Thoracic aorta (tissue), 2 donors: ENCODE data around the gene FRYL. TPM values are rescaled to one million over a fixed set of nuclear protein-coding genes. Genes with fewer than 3 reads are reported as not detected.
"Not testable (repeated sequence)": the region's sequence is repeated elsewhere in the genome, so short reads cannot be mapped to it uniquely, and the experiment has no call there.

Experiments
- ATAC-seq: fragments of 150-250 bp; one replicate; pipeline ENCODE4 v1.8.0; 2017; ENCODE audit warnings: low read depth; ENCODE audit not compliant: insufficient number of reproducible peaks, low FRiP score
- DNase-seq: peaks from one replicate; pipeline ENCODE4 v3.0.0-alpha.2; 2020; ENCODE audit warnings: low spot score
- H3K27ac ChIP-seq, 2 donors: fragments of 200-600 bp; sonication (generic); 1 replicate in 1 of 2; 2 replicates in 1 of 2; pipeline ENCODE4 v1.5.1; 2016; ENCODE audit warnings: mild to moderate bottlenecking in 2 of 2, moderate library complexity in 2 of 2
- H3K27me3 ChIP-seq: fragments of 200-600 bp; sonication (generic); replicated peaks from 2 replicates; pipeline ENCODE4 v1.6.0; 2016; ENCODE audit warnings: mild to moderate bottlenecking; ENCODE audit not compliant: insufficient read depth
- H3K36me3 ChIP-seq: fragments of 200-600 bp; sonication (generic); one replicate; pipeline ENCODE4 v1.5.1; 2016
- H3K4me1 ChIP-seq, 2 donors: fragments of 200-600 bp; sonication (generic); 1 replicate in 1 of 2; 2 replicates in 1 of 2; pipeline versions ENCODE4 v1.5.1 to v1.6.0; 2016; ENCODE audit warnings: low read depth in 2 of 2, mild to moderate bottlenecking in 1 of 2; ENCODE audit not compliant: control insufficient read depth in 1 of 2
- H3K4me3 ChIP-seq: fragments of 200-600 bp; sonication (generic); 2 replicates; pipeline ENCODE4 v1.5.1; 2016; ENCODE audit warnings: mild to moderate bottlenecking
- H3K9me3 ChIP-seq: fragments of 200-600 bp; sonication (generic); 2 replicates; pipeline ENCODE4 v1.5.1; 2016
- total RNA-seq, 2 donors: library from RNA; depleted of rRNA; stranded (reverse); fragments of >200 nt; gene quantifications; one replicate each; pipeline versions ENCODE4 v1.1.0 to v1.2.3, GENCODE V29; 2016
- TF ChIP-seq, protein P1 (sequence below): fragments of 200-600 bp; sonication (generic); IDR thresholded peaks from one replicate; pipeline ENCODE4 v1.5.1; 2019; ENCODE audit warnings: antibody characterized with exemption

FRYL gene
- total RNA-seq, 2 donors from 2014 or later: 108 to 155 TPM

DNA sequence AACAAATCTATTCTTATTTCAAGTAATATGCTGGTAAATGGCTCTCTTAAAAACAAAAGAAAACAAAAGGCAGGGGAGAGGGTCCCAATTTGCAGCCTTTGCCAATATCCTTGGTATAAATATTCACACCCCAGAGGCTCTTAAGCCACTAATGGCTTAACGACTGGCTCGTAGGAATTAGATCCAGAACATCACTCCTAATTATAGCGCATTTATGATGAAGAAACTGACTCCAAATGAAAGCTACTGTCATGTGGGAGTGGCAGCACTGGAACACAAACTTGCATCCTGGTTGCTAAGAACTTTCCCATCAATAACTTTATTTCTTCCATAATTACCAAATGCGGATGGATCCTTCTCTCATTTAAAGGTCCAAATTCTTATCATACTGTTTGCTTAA is 138.7 kb downstream of the FRYL start:
- peaks cover 29 to 48% of the 10 kb centered on the region in 2 donors for H3K4me1 ChIP-seq
- no peaks in the 10 kb centered on the region for H3K36me3 ChIP-seq
- no peaks in the 10 kb centered on the region for H3K9me3 ChIP-seq
- TF ChIP-seq, protein P1, sequence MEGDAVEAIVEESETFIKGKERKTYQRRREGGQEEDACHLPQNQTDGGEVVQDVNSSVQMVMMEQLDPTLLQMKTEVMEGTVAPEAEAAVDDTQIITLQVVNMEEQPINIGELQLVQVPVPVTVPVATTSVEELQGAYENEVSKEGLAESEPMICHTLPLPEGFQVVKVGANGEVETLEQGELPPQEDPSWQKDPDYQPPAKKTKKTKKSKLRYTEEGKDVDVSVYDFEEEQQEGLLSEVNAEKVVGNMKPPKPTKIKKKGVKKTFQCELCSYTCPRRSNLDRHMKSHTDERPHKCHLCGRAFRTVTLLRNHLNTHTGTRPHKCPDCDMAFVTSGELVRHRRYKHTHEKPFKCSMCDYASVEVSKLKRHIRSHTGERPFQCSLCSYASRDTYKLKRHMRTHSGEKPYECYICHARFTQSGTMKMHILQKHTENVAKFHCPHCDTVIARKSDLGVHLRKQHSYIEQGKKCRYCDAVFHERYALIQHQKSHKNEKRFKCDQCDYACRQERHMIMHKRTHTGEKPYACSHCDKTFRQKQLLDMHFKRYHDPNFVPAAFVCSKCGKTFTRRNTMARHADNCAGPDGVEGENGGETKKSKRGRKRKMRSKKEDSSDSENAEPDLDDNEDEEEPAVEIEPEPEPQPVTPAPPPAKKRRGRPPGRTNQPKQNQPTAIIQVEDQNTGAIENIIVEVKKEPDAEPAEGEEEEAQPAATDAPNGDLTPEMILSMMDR: no peak
- no peak for DNase-seq
- H3K27me3 ChIP-seq: no peaks in the 10 kb centered on the region
- H3K27ac ChIP-seq: no peak overlapping the region
- no peak overlapping the region for H3K4me3 ChIP-seq
- ATAC-seq: no peak

DNA sequence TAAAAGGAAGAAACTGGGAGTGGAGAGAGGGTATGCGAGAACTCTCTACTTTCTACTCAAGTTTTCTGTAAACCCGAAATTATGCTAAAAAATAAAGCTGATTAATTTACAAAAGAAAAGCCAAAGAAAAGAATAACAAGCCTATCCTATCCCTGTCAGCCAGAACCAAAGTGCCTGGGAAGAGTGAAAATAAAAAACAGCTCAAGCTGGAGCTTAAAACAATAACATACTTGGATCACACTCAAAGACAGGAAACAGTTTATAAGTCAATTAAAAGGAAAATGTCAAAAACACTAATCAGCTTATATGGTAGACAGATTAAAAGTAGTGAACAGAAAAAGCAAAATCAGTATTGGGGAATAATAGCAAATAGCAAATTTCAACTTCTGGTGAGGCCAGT is 139.4 kb downstream of the FRYL start:
- Histone ChIP-seq H3K9me3 (no peaks in the 10 kb centered on the region), H3K27me3 (no peaks in the 10 kb centered on the region), H3K4me1 (peaks cover 31 to 48% of the 10 kb centered on the region in 2 donors), H3K27ac (peak overlapping the region in 1 of 2 donors; percentile 44), H3K36me3 (no peaks in the 10 kb centered on the region), H3K4me3 (no peak overlapping the region)
- TF ChIP-seq, protein P1: no peak
- ATAC-seq: no peak
- no peak for DNase-seq

- ATAC-seq (no peak), DNase-seq (no peak)
- H3K27ac ChIP-seq: no peak overlapping the region
- H3K27me3 ChIP-seq: no peaks in the 10 kb centered on the region
- TF ChIP-seq, protein P1: no peak
- H3K36me3 ChIP-seq: no peaks in the 10 kb centered on the region
- peaks cover 33 to 48% of the 10 kb centered on the region in 2 donors for H3K4me1 ChIP-seq
- no peaks in the 10 kb centered on the region for H3K9me3 ChIP-seq
- H3K4me3 ChIP-seq: no peak overlapping the region
These were observed 139.9 kb downstream of the FRYL start for GRCh38 chr4:48640225-48640624.

GRCh38 chr4:48639807-48640206 is 140.3 kb downstream of the FRYL start:
- Histone ChIP-seq H3K4me3 (no peak overlapping the region), H3K9me3 (no peaks in the 10 kb centered on the region), H3K4me1 (peaks cover 36 to 51% of the 10 kb centered on the region in 2 donors), H3K27ac (no peak overlapping the region), H3K27me3 (no peaks in the 10 kb centered on the region), H3K36me3 (no peaks in the 10 kb centered on the region)
- DNase-seq (no peak), ATAC-seq (no peak)
- TF ChIP-seq, protein P1: no peak

- H3K27ac ChIP-seq, ATAC-seq, H3K36me3 ChIP-seq, H3K9me3 ChIP-seq, H3K4me3 ChIP-seq, DNase-seq, H3K27me3 ChIP-seq: not testable (repeated sequence)
- H3K4me1 ChIP-seq: peaks cover 43 to 48% of the 10 kb centered on the region in 2 donors
These were observed 141.5 kb downstream of the FRYL start for GRCh38 chr4:48638586-48638985.

DNA sequence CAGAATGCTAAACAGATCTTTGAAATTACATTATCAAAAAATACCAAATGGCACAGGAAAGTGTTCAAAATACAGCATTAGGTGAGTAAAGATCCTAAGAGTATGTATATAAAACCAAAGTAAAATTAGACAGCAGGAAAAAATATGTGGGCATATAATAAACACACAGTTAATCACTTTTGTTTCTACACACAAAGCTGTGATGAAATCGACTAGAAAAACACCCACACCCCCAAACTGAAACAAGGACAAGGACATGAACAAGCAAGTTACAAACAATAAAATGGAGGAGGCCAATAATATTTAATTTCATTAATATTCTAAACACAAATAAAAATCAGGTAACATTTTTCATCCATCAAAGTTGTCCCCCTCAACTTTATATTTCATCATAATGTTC is 143.2 kb downstream of the FRYL start:
- Histone ChIP-seq H3K27ac (no peak overlapping the region), H3K4me1 (peaks cover 28 to 35% of the 10 kb centered on the region in 2 donors), H3K36me3 (no peaks in the 10 kb centered on the region), H3K4me3 (no peak overlapping the region), H3K9me3 (no peaks in the 10 kb centered on the region), H3K27me3 (no peaks in the 10 kb centered on the region)
- ATAC-seq: no peak
- TF ChIP-seq, protein P1: no peak
- no peak for DNase-seq
